ENCODE results near the gene LRRC34. TPM values are rescaled to one million over a fixed set of nuclear protein-coding genes. Genes with fewer than 3 reads are reported as not detected.

Gene LRRC34
- total and polyA plus RNA-seq, 9 of the 15 experiments (the other 6 are each of a cell fraction or from before 2014, with no cell fraction given): 0.17 to 0.30 TPM; not detected in 7

DNA sequence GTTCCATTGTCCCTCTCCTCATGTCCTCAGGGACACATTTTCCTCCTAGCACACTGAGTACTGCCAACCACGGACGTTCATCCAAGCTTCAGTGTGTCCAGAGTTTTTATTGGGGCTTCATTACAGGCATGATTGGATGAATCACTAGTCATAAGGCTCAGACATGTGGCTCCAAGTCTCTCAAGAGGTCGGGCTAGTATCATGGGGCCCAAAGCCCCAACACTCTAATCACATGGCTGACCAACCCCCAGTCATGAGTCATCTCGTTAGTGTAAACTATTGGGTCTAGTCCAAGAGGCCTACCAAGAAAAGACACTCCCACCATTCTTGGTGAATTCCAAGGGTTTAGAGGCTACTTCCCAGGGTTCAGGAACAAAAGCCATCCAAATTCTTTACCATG lies 52.2 kb downstream of the LRRC34 start (continued):
- TF ChIP-seq, protein P1, sequence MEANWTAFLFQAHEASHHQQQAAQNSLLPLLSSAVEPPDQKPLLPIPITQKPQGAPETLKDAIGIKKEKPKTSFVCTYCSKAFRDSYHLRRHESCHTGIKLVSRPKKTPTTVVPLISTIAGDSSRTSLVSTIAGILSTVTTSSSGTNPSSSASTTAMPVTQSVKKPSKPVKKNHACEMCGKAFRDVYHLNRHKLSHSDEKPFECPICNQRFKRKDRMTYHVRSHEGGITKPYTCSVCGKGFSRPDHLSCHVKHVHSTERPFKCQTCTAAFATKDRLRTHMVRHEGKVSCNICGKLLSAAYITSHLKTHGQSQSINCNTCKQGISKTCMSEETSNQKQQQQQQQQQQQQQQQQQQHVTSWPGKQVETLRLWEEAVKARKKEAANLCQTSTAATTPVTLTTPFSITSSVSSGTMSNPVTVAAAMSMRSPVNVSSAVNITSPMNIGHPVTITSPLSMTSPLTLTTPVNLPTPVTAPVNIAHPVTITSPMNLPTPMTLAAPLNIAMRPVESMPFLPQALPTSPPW (CRISPR knock-in tag; IDR thresholded peaks at IDR 0.05): peak; percentile 32; the same call in 1 of the 2 replicates
- TF ChIP-seq RAD21 (CRISPR knock-in tag; conservative IDR thresholded peaks at IDR 0.05 in 1 of 2, IDR thresholded peaks at IDR 0.05 in 1 of 2): no peak
- TF ChIP-seq, protein P2, sequence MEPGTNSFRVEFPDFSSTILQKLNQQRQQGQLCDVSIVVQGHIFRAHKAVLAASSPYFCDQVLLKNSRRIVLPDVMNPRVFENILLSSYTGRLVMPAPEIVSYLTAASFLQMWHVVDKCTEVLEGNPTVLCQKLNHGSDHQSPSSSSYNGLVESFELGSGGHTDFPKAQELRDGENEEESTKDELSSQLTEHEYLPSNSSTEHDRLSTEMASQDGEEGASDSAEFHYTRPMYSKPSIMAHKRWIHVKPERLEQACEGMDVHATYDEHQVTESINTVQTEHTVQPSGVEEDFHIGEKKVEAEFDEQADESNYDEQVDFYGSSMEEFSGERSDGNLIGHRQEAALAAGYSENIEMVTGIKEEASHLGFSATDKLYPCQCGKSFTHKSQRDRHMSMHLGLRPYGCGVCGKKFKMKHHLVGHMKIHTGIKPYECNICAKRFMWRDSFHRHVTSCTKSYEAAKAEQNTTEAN (CRISPR knock-in tag; IDR thresholded peaks at IDR 0.05): no peak
- peak; percentile 74 for TF ChIP-seq LEF1 (IDR thresholded peaks at IDR 0.05)
- TF ChIP-seq, protein P3, sequence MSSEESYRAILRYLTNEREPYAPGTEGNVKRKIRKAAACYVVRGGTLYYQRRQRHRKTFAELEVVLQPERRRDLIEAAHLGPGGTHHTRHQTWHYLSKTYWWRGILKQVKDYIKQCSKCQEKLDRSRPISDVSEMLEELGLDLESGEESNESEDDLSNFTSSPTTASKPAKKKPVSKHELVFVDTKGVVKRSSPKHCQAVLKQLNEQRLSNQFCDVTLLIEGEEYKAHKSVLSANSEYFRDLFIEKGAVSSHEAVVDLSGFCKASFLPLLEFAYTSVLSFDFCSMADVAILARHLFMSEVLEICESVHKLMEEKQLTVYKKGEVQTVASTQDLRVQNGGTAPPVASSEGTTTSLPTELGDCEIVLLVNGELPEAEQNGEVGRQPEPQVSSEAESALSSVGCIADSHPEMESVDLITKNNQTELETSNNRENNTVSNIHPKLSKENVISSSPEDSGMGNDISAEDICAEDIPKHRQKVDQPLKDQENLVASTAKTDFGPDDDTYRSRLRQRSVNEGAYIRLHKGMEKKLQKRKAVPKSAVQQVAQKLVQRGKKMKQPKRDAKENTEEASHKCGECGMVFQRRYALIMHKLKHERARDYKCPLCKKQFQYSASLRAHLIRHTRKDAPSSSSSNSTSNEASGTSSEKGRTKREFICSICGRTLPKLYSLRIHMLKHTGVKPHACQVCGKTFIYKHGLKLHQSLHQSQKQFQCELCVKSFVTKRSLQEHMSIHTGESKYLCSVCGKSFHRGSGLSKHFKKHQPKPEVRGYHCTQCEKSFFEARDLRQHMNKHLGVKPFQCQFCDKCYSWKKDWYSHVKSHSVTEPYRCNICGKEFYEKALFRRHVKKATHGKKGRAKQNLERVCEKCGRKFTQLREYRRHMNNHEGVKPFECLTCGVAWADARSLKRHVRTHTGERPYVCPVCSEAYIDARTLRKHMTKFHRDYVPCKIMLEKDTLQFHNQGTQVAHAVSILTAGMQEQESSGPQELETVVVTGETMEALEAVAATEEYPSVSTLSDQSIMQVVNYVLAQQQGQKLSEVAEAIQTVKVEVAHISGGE (CRISPR knock-in tag; IDR thresholded peaks at IDR 0.05): peak in 1 of 3 experiments; percentile 49; a peak in 1 of 6 replicates
- TF ChIP-seq CREM (IDR thresholded peaks at IDR 0.05; ENCODE audit: low read depth): no peak
- TF ChIP-seq ARID1B (IDR thresholded peaks at IDR 0.05): peak; percentile 73
- TF ChIP-seq CBX3 (IDR thresholded peaks at IDR 0.05; ENCODE audit: borderline replicate concordance in 1 of 2, low read length in 2 of 2): peak in 1 of 2 experiments; percentile 93; a peak in 1 of 3 replicates
- TF ChIP-seq HMG20A (CRISPR knock-in tag; conservative IDR thresholded peaks at IDR 0.05): no peak
- no peak for TF ChIP-seq ATF1 (CRISPR knock-in tag; IDR thresholded peaks at IDR 0.05)
- peak; percentile 35; the same call in 1 of the 2 replicates for TF ChIP-seq ATF1 (tag; IDR thresholded peaks at IDR 0.05)
- TF ChIP-seq, protein P4, sequence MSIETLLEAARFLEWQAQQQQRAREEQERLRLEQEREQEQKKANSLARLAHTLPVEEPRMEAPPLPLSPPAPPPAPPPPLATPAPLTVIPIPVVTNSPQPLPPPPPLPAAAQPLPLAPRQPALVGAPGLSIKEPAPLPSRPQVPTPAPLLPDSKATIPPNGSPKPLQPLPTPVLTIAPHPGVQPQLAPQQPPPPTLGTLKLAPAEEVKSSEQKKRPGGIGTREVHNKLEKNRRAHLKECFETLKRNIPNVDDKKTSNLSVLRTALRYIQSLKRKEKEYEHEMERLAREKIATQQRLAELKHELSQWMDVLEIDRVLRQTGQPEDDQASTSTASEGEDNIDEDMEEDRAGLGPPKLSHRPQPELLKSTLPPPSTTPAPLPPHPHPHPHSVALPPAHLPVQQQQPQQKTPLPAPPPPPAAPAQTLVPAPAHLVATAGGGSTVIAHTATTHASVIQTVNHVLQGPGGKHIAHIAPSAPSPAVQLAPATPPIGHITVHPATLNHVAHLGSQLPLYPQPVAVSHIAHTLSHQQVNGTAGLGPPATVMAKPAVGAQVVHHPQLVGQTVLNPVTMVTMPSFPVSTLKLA (conservative IDR thresholded peaks at IDR 0.05): peak in 1 of 2 experiments; percentile 69; a peak in 2 of 4 replicates
